ENCODE results near the gene CTAG2.

The CTAG2 gene

DNA sequence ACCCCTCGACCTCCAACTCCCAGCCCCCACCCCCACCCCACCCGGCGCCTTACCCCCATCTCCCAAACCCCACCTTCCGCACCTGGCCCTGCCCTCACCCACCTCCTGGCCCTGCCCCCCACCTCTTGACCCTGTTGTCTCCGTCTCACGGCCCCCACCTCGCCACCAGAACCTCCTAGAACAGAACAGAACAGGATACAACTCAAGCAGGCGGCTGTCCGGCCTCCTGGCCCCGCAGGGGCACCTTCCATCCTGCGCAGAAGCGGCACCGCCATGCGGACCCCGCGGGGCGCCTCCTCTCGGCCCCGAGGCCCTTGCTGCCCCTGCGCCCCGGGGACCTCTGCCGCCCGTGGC lies 354 bp downstream of the CTAG2 start:
- TF ChIP-seq ESRRG (CRISPR knock-in tag; IDR thresholded peaks at IDR 0.05) (no peak), ZC3H10 (CRISPR knock-in tag; IDR thresholded peaks at IDR 0.05) (no peak), TCF4 (CRISPR knock-in tag; IDR thresholded peaks at IDR 0.05; ENCODE audit: borderline replicate concordance) (no peak), CSDC2 (CRISPR knock-in tag; IDR thresholded peaks at IDR 0.05) (no peak), ARNTL (CRISPR knock-in tag; IDR thresholded peaks at IDR 0.05; ENCODE audit: borderline replicate concordance, low read depth) (no peak), SNAI2 (CRISPR knock-in tag; IDR thresholded peaks at IDR 0.05) (no peak), ZNF70 (CRISPR knock-in tag; IDR thresholded peaks at IDR 0.05) (no peak), ZFP3 (CRISPR knock-in tag; IDR thresholded peaks at IDR 0.05) (no peak), BACH2 (CRISPR knock-in tag; IDR thresholded peaks at IDR 0.05; ENCODE audit: borderline replicate concordance) (no peak), GLIS3 (CRISPR knock-in tag; IDR thresholded peaks at IDR 0.05) (no peak), ZNF8 (CRISPR knock-in tag; IDR thresholded peaks at IDR 0.05) (no peak), PPARA (CRISPR knock-in tag; IDR thresholded peaks at IDR 0.05; ENCODE audit: borderline replicate concordance) (no peak), RARB (CRISPR knock-in tag; IDR thresholded peaks at IDR 0.05) (no peak), OSR1 (CRISPR knock-in tag; IDR thresholded peaks at IDR 0.05) (no peak)
- TF ChIP-seq, protein P1, sequence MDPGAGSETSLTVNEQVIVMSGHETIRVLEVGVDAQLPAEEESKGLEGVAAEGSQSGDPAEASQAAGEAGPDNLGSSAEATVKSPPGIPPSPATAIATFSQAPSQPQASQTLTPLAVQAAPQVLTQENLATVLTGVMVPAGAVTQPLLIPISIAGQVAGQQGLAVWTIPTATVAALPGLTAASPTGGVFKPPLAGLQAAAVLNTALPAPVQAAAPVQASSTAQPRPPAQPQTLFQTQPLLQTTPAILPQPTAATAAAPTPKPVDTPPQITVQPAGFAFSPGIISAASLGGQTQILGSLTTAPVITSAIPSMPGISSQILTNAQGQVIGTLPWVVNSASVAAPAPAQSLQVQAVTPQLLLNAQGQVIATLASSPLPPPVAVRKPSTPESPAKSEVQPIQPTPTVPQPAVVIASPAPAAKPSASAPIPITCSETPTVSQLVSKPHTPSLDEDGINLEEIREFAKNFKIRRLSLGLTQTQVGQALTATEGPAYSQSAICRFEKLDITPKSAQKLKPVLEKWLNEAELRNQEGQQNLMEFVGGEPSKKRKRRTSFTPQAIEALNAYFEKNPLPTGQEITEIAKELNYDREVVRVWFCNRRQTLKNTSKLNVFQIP (CRISPR knock-in tag; IDR thresholded peaks at IDR 0.05; ENCODE audit: borderline replicate concordance, low read depth), result no peak
- TF ChIP-seq, protein P2, sequence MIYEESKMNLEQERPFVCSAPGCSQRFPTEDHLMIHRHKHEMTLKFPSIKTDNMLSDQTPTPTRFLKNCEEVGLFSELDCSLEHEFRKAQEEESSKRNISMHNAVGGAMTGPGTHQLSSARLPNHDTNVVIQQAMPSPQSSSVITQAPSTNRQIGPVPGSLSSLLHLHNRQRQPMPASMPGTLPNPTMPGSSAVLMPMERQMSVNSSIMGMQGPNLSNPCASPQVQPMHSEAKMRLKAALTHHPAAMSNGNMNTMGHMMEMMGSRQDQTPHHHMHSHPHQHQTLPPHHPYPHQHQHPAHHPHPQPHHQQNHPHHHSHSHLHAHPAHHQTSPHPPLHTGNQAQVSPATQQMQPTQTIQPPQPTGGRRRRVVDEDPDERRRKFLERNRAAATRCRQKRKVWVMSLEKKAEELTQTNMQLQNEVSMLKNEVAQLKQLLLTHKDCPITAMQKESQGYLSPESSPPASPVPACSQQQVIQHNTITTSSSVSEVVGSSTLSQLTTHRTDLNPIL (CRISPR knock-in tag; IDR thresholded peaks at IDR 0.05; ENCODE audit: low read depth), result no peak
- TF ChIP-seq, protein P3, sequence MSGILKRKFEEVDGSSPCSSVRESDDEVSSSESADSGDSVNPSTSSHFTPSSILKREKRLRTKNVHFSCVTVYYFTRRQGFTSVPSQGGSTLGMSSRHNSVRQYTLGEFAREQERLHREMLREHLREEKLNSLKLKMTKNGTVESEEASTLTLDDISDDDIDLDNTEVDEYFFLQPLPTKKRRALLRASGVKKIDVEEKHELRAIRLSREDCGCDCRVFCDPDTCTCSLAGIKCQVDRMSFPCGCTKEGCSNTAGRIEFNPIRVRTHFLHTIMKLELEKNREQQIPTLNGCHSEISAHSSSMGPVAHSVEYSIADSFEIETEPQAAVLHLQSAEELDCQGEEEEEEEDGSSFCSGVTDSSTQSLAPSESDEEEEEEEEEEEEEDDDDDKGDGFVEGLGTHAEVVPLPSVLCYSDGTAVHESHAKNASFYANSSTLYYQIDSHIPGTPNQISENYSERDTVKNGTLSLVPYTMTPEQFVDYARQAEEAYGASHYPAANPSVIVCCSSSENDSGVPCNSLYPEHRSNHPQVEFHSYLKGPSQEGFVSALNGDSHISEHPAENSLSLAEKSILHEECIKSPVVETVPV (CRISPR knock-in tag; IDR thresholded peaks at IDR 0.05), result no peak
- TF ChIP-seq, protein P4, sequence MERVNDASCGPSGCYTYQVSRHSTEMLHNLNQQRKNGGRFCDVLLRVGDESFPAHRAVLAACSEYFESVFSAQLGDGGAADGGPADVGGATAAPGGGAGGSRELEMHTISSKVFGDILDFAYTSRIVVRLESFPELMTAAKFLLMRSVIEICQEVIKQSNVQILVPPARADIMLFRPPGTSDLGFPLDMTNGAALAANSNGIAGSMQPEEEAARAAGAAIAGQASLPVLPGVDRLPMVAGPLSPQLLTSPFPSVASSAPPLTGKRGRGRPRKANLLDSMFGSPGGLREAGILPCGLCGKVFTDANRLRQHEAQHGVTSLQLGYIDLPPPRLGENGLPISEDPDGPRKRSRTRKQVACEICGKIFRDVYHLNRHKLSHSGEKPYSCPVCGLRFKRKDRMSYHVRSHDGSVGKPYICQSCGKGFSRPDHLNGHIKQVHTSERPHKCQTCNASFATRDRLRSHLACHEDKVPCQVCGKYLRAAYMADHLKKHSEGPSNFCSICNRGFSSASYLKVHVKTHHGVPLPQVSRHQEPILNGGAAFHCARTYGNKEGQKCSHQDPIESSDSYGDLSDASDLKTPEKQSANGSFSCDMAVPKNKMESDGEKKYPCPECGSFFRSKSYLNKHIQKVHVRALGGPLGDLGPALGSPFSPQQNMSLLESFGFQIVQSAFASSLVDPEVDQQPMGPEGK (CRISPR knock-in tag; IDR thresholded peaks at IDR 0.05; ENCODE audit: borderline replicate concordance), result no peak
- ATAC-seq, result no peak

DNA sequence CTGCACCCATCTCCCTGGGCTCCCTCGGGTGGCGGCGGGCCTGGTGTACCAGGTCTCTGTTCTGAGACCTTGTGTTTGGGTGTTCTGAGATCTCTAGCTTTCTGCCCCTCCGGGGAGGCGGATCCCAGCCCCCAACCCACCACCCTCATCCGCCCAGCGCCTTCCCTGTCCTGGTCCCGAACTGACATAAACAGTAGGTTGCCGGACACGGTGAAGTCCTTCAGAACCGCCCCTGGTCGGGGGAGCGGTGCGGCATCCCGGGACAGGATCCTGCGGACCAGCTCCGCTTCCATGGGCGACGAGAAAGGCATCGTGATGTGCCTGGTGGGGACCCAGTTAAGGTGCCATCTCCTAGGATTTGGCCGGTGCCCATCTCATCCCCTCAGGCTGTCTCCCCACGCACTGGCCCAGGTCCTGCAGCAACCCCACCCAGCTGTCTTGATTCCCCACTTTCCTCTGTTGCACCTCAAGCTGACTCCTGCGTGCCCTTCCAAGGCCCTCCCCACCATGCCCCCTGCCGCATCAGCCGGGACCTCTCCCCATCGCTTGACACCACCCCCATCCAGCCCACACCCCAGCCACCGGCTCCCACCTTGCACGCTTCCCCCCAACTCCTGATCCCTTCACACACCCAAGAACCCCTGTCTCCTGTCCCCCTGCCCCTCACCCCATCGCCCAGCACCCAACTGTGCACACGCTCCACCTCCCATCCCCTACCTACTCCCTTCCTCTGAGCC lies 900 bp downstream of the CTAG2 start:
- no peak for TF ChIP-seq ZNF70 (CRISPR knock-in tag; IDR thresholded peaks at IDR 0.05)
- no peak for TF ChIP-seq GLIS3 (CRISPR knock-in tag; IDR thresholded peaks at IDR 0.05)
- TF ChIP-seq CSDC2 (CRISPR knock-in tag; IDR thresholded peaks at IDR 0.05), result no peak
- TF ChIP-seq, protein P5, sequence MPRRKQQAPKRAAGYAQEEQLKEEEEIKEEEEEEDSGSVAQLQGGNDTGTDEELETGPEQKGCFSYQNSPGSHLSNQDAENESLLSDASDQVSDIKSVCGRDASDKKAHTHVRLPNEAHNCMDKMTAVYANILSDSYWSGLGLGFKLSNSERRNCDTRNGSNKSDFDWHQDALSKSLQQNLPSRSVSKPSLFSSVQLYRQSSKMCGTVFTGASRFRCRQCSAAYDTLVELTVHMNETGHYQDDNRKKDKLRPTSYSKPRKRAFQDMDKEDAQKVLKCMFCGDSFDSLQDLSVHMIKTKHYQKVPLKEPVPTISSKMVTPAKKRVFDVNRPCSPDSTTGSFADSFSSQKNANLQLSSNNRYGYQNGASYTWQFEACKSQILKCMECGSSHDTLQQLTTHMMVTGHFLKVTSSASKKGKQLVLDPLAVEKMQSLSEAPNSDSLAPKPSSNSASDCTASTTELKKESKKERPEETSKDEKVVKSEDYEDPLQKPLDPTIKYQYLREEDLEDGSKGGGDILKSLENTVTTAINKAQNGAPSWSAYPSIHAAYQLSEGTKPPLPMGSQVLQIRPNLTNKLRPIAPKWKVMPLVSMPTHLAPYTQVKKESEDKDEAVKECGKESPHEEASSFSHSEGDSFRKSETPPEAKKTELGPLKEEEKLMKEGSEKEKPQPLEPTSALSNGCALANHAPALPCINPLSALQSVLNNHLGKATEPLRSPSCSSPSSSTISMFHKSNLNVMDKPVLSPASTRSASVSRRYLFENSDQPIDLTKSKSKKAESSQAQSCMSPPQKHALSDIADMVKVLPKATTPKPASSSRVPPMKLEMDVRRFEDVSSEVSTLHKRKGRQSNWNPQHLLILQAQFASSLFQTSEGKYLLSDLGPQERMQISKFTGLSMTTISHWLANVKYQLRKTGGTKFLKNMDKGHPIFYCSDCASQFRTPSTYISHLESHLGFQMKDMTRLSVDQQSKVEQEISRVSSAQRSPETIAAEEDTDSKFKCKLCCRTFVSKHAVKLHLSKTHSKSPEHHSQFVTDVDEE (CRISPR knock-in tag; IDR thresholded peaks at IDR 0.05), result no peak
- no peak for ATAC-seq

DNA sequence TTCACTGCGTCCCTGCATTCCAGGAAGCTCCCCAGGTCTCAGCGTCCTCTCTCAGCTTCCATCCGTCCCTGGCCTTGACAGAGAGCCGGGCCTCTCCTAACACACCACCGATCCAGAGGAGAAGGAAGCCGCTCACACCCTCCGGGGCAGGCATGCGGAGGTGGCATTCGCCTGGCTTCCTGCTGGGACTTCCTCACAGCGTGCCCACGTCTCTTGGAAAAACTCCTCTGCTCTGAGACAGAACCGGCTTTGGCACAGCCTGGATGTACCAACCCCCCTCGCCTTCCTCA lies 3.2 kb downstream of the CTAG2 start:
- TF ChIP-seq ZNF8 (CRISPR knock-in tag; IDR thresholded peaks at IDR 0.05) (no peak), ZFP3 (CRISPR knock-in tag; IDR thresholded peaks at IDR 0.05) (no peak), SNAI2 (CRISPR knock-in tag; IDR thresholded peaks at IDR 0.05) (no peak)
- TF ChIP-seq, protein P3 (CRISPR knock-in tag; IDR thresholded peaks at IDR 0.05), result no peak
- TF ChIP-seq, protein P4 (CRISPR knock-in tag; IDR thresholded peaks at IDR 0.05; ENCODE audit: borderline replicate concordance), result no peak
- TF ChIP-seq, protein P1 (CRISPR knock-in tag; IDR thresholded peaks at IDR 0.05; ENCODE audit: borderline replicate concordance, low read depth), result no peak
- ATAC-seq, result no peak; the same call in 2 of the 3 replicates

All from SK-N-SH treated with all-trans-retinoic acid at 6 μM for 48 hours (cell line).